Panc1 (cell line): Measurements from ENCODE around the gene ZBP1. TPM values are rescaled to one million over a fixed set of nuclear protein-coding genes. Genes with fewer than 3 reads are reported as not detected.

Experiments
- ATAC-seq: fragments of 200-7000 bp; cut with Tn5 transposase; 2 replicates; pipeline ENCODE4 v1.9.1; 2020; ENCODE audit warnings: mild to moderate bottlenecking, moderate library complexity
- BruUV-seq: library from RNA; stranded (reverse); fragments of 400-500 nt; replicated peaks from 2 replicates; lab custom pipeline; 2021; lab: Mats Ljungman, UMichigan
- CTCF ChIA-PET: fragments of 300-600 bp; sonication (Branson Sonifier 250); formaldehyde crosslinking; loops from one replicate; lab custom pipeline; 2022; ENCODE audit warnings: antibody characterized with exemption; lab: Charles Lee
- POLR2A ChIA-PET: fragments of 300-600 bp; sonication (Branson Sonifier 250); formaldehyde crosslinking; loops from one replicate; lab custom pipeline; 2022; ENCODE audit warnings: antibody characterized with exemption; lab: Charles Lee
- DNase-seq: peaks from one replicate; pipeline ENCODE4 v3.0.0-alpha.2; 2010; ENCODE audit warnings: low read depth, low spot score
- H3K27ac ChIP-seq: 2 replicates; pipeline ENCODE4 v1.5.1; 2011; ENCODE audit warnings: mild to moderate bottlenecking, low read length, inconsistent platforms
- H3K27me3 ChIP-seq: fragments of 200-500 bp; sonication (Bioruptor generic); 2 replicates; pipeline ENCODE4 v1.6.0; 2014; ENCODE audit warnings: low read length, inconsistent platforms; ENCODE audit not compliant: control insufficient read depth, insufficient read depth
- H3K36me3 ChIP-seq: fragments of 200-500 bp; sonication (Bioruptor generic); 2 replicates; pipeline ENCODE4 v1.5.1; 2014; ENCODE audit warnings: inconsistent platforms, mild to moderate bottlenecking, low read length, moderate library complexity; ENCODE audit not compliant: control insufficient read depth, insufficient read depth
- H3K4me1 ChIP-seq: 2 replicates; pipeline ENCODE4 v1.5.1; 2011; ENCODE audit warnings: inconsistent platforms, mild to moderate bottlenecking, low read length, moderate library complexity; ENCODE audit not compliant: control insufficient read depth, insufficient read depth
- H3K4me3 ChIP-seq, 2 experiments: 2 replicates each; pipeline ENCODE4 v1.5.1; 2011 to 2012; ENCODE audit warnings: low read depth in 2 of 2, low read length in 2 of 2, mild to moderate bottlenecking in 2 of 2, inconsistent platforms in 1 of 2, moderate library complexity in 1 of 2
- H3K9me3 ChIP-seq: fragments of 200-500 bp; sonication (Bioruptor generic); 2 replicates; pipeline ENCODE4 v1.5.1; 2014; ENCODE audit warnings: low read depth, mild to moderate bottlenecking, inconsistent platforms, low read length, moderate library complexity; ENCODE audit not compliant: control insufficient read depth, insufficient read depth
- POLR2AphosphoS5 ChIP-seq: IDR thresholded peaks from 2 replicates; pipeline ENCODE4 v1.6.1; 2012; ENCODE audit warnings: mild to moderate bottlenecking, low read depth, low read length, moderate library complexity
- SIN3A ChIP-seq: IDR thresholded peaks from 2 replicates; pipeline ENCODE4 v1.6.1; 2012; ENCODE audit warnings: low read depth, mild to moderate bottlenecking, low read length, moderate library complexity, borderline replicate concordance; ENCODE audit not compliant: insufficient read depth
- TCF7L2 ChIP-seq: IDR thresholded peaks from 2 replicates; pipeline ENCODE4 v1.6.1; 2011; ENCODE audit warnings: mild to moderate bottlenecking, low read depth, low read length, inconsistent platforms
- in situ Hi-C: cut with HindIII; loops from 2 replicates; pipeline ENCODE4 v1.10.0; 2016; ENCODE audit warnings: low sequenced_read_pairs, low pct_unique_long_range_greater_than_20kb
- intact Hi-C: fragments of 100-400 bp; cut with micrococcal nuclease; formaldehyde crosslinking; loops from one replicate; pipeline ENCODE4 v1.10.0; 2022; ENCODE audit not compliant: unreplicated experiment
- total RNA-seq: library from RNA; stranded (reverse); gene quantifications from one replicate; pipeline ENCODE4 v1.2.1, GENCODE V29; 2021; ENCODE audit not compliant: unreplicated experiment
- TF ChIP-seq, protein P1 (sequence below): fragments of 450-650 bp; IDR thresholded peaks from 2 replicates; pipeline ENCODE4 v1.5.1; 2017; ENCODE audit warnings: mild to moderate bottlenecking
- TF ChIP-seq, protein P2 (sequence below), 2 experiments: IDR thresholded peaks; 2 replicates each; pipeline ENCODE4 v1.6.1; 2011 to 2012; ENCODE audit warnings: low read depth in 2 of 2, control low read depth in 1 of 2, low read length in 1 of 2, mild to moderate bottlenecking in 1 of 2, moderate library complexity in 1 of 2; ENCODE audit not compliant: insufficient read depth in 1 of 2

The ZBP1 gene
- total RNA-seq, 1 experiment from 2014 or later, result not detected

- BruUV-seq, result no TSS peak
- ATAC-seq (no peak), DNase-seq (no peak)
- peaks cover 6% of the 10 kb centered on the region for H3K27me3 ChIP-seq
- no peaks in the 10 kb centered on the region for H3K9me3 ChIP-seq
- POLR2A ChIA-PET, result no interaction called here
- TF ChIP-seq, protein P1, sequence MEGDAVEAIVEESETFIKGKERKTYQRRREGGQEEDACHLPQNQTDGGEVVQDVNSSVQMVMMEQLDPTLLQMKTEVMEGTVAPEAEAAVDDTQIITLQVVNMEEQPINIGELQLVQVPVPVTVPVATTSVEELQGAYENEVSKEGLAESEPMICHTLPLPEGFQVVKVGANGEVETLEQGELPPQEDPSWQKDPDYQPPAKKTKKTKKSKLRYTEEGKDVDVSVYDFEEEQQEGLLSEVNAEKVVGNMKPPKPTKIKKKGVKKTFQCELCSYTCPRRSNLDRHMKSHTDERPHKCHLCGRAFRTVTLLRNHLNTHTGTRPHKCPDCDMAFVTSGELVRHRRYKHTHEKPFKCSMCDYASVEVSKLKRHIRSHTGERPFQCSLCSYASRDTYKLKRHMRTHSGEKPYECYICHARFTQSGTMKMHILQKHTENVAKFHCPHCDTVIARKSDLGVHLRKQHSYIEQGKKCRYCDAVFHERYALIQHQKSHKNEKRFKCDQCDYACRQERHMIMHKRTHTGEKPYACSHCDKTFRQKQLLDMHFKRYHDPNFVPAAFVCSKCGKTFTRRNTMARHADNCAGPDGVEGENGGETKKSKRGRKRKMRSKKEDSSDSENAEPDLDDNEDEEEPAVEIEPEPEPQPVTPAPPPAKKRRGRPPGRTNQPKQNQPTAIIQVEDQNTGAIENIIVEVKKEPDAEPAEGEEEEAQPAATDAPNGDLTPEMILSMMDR, result no peak
- TF ChIP-seq POLR2AphosphoS5 (no peak), SIN3A (no peak), TCF7L2 (no peak)
- TF ChIP-seq, protein P2, sequence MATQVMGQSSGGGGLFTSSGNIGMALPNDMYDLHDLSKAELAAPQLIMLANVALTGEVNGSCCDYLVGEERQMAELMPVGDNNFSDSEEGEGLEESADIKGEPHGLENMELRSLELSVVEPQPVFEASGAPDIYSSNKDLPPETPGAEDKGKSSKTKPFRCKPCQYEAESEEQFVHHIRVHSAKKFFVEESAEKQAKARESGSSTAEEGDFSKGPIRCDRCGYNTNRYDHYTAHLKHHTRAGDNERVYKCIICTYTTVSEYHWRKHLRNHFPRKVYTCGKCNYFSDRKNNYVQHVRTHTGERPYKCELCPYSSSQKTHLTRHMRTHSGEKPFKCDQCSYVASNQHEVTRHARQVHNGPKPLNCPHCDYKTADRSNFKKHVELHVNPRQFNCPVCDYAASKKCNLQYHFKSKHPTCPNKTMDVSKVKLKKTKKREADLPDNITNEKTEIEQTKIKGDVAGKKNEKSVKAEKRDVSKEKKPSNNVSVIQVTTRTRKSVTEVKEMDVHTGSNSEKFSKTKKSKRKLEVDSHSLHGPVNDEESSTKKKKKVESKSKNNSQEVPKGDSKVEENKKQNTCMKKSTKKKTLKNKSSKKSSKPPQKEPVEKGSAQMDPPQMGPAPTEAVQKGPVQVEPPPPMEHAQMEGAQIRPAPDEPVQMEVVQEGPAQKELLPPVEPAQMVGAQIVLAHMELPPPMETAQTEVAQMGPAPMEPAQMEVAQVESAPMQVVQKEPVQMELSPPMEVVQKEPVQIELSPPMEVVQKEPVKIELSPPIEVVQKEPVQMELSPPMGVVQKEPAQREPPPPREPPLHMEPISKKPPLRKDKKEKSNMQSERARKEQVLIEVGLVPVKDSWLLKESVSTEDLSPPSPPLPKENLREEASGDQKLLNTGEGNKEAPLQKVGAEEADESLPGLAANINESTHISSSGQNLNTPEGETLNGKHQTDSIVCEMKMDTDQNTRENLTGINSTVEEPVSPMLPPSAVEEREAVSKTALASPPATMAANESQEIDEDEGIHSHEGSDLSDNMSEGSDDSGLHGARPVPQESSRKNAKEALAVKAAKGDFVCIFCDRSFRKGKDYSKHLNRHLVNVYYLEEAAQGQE (IDR thresholded peaks at IDR 0.05; ENCODE audit: insufficient read depth in 1 of 2, low read depth in 2 of 2, low read length in 1 of 2), result no peak
- H3K36me3 ChIP-seq, result no peaks in the 10 kb centered on the region
- in situ Hi-C loops (no loop called here), intact Hi-C loops (no loop called here)
- CTCF ChIA-PET, result no interaction called here
- H3K4me1 ChIP-seq, result no peaks in the 10 kb centered on the region
- no peak overlapping the region for H3K27ac ChIP-seq
- no peak overlapping the region for H3K4me3 ChIP-seq
Observed at GRCh38 chr20:57564180-57564802, 55.9 kb downstream of the ZBP1 start.

DNA sequence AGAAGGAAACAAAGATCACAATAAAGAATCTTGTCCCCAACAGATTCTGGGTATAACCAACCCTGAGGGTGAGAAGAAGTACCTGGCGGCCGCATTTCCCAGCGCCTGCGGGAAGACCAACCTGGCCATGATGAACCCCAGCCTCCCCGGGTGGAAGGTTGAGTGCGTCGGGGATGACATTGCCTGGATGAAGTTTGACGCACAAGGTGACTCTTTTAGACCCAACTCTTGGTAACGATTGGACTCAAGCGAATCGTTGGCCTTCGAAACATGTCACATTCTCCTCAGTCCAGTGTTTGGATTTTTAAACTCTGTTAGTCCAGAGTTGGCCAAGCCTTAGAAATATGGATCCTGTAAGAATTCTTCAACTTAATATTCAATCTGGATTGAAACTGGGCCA is 56.7 kb downstream of the ZBP1 start:
- no peaks in the 10 kb centered on the region for H3K9me3 ChIP-seq
- DNase-seq (no peak), ATAC-seq (no peak)
- H3K4me1 ChIP-seq, result no peaks in the 10 kb centered on the region
- TF ChIP-seq, protein P2 (IDR thresholded peaks at IDR 0.05; ENCODE audit: insufficient read depth in 1 of 2, low read depth in 2 of 2, low read length in 1 of 2), result no peak
- TF ChIP-seq SIN3A (no peak), POLR2AphosphoS5 (no peak), TCF7L2 (no peak)
- TF ChIP-seq, protein P1, result no peak
- BruUV-seq, result no TSS peak
- in situ Hi-C loops, result no loop called here
- no peak overlapping the region for H3K4me3 ChIP-seq
- H3K27ac ChIP-seq, result no peak overlapping the region
- H3K27me3 ChIP-seq, result peaks cover 11% of the 10 kb centered on the region
- intact Hi-C loops, result no loop called here
- H3K36me3 ChIP-seq, result no peaks in the 10 kb centered on the region
- CTCF ChIA-PET, result no interaction called here
- POLR2A ChIA-PET, result no interaction called here
